ENCODE data around the gene TRAPPC10.

The TRAPPC10 gene

GRCh38 chr21:44029460-44030087 lies 17.5 kb downstream of the TRAPPC10 start:
- Histone ChIP-seq H3K4me2 (ENCODE audit: low read length) (no peak overlapping the region), H3K9me2 (replicated peaks; ENCODE audit: control insufficient read depth, low read length) (no peaks in the 10 kb centered on the region), H3K27ac (ENCODE audit: low read depth, low read length) (no peak overlapping the region), H3F3A (ENCODE audit: control insufficient read depth, insufficient read depth) (no peaks in the 10 kb centered on the region), H3K4me1 (ENCODE audit: control insufficient read depth, low read length) (peaks cover 8% of the 10 kb centered on the region; the same call in 1 of the 2 replicates), H4K20me1 (ENCODE audit: control insufficient read depth, insufficient read depth, low read depth, low read length) (peaks cover 13% of the 10 kb centered on the region; the same call in 1 of the 2 replicates), H3K36me3 (ENCODE audit: control insufficient read depth, low read length) (peaks cover 20% of the 10 kb centered on the region), H3K27me3 (ENCODE audit: control insufficient read depth, low read length) (no peaks in the 10 kb centered on the region), H3K4me3 (ENCODE audit: low read length) (no peak overlapping the region), H3K9me3 (ENCODE audit: control insufficient read depth, insufficient read depth, low read length) (no peaks in the 10 kb centered on the region), H3K79me2 (ENCODE audit: control insufficient read depth, low read length) (peaks cover 79% of the 10 kb centered on the region)
- TF ChIP-seq CTCF (IDR thresholded peaks at IDR 0.05; ENCODE audit: low read depth, low read length, poor library complexity, severe bottlenecking) = no peak
- no peak for TF ChIP-seq EZH2phosphoT487 (IDR thresholded peaks at IDR 0.05; ENCODE audit: borderline replicate concordance, low read length)

- Histone ChIP-seq H3K9me3 (ENCODE audit: control insufficient read depth, insufficient read depth, low read length) (no peaks in the 10 kb centered on the region), H3K4me3 (ENCODE audit: low read length) (no peak overlapping the region), H3F3A (ENCODE audit: control insufficient read depth, insufficient read depth) (no peaks in the 10 kb centered on the region), H3K36me3 (ENCODE audit: control insufficient read depth, low read length) (peaks cover 55% of the 10 kb centered on the region), H4K20me1 (ENCODE audit: control insufficient read depth, insufficient read depth, low read depth, low read length) (0 out of 2 replicates have a peak, but pooled peaks cover 5% of the 10 kb centered on the region), H3K27me3 (ENCODE audit: control insufficient read depth, low read length) (no peaks in the 10 kb centered on the region), H3K4me2 (ENCODE audit: low read length) (no peak overlapping the region), H3K79me2 (ENCODE audit: control insufficient read depth, low read length) (peaks cover 23% of the 10 kb centered on the region), H3K27ac (ENCODE audit: low read depth, low read length) (no peak overlapping the region), H3K9me2 (replicated peaks; ENCODE audit: control insufficient read depth, low read length) (no peaks in the 10 kb centered on the region), H3K4me1 (ENCODE audit: control insufficient read depth, low read length) (no peaks in the 10 kb centered on the region)
- no peak for TF ChIP-seq EZH2phosphoT487 (IDR thresholded peaks at IDR 0.05; ENCODE audit: borderline replicate concordance, low read length)
- TF ChIP-seq CTCF (IDR thresholded peaks at IDR 0.05; ENCODE audit: low read depth, low read length, poor library complexity, severe bottlenecking) = no peak
Observed at GRCh38 chr21:44035244-44035643, 23.1 kb downstream of the TRAPPC10 start.

- TF ChIP-seq EZH2phosphoT487 (IDR thresholded peaks at IDR 0.05; ENCODE audit: borderline replicate concordance, low read length) = no peak
- TF ChIP-seq CTCF (IDR thresholded peaks at IDR 0.05; ENCODE audit: low read depth, low read length, poor library complexity, severe bottlenecking) = no peak
- Histone ChIP-seq H3K36me3 (ENCODE audit: control insufficient read depth, low read length) (peaks cover 50% of the 10 kb centered on the region), H3K9me3 (ENCODE audit: control insufficient read depth, insufficient read depth, low read length) (no peaks in the 10 kb centered on the region), H3K27me3 (ENCODE audit: control insufficient read depth, low read length) (no peaks in the 10 kb centered on the region), H3K79me2 (ENCODE audit: control insufficient read depth, low read length) (peaks cover 15% of the 10 kb centered on the region), H3K4me1 (ENCODE audit: control insufficient read depth, low read length) (no peaks in the 10 kb centered on the region), H4K20me1 (ENCODE audit: control insufficient read depth, insufficient read depth, low read depth, low read length) (no peaks in the 10 kb centered on the region), H3K4me3 (ENCODE audit: low read length) (no peak overlapping the region), H3K4me2 (ENCODE audit: low read length) (no peak overlapping the region), H3F3A (ENCODE audit: control insufficient read depth, insufficient read depth) (peaks cover 4% of the 10 kb centered on the region; the same call in 1 of the 2 replicates), H3K9me2 (replicated peaks; ENCODE audit: control insufficient read depth, low read length) (no peaks in the 10 kb centered on the region), H3K27ac (ENCODE audit: low read depth, low read length) (no peak overlapping the region)
Observed at GRCh38 chr21:44038063-44038462, 26.0 kb downstream of the TRAPPC10 start.
